Stimulated activated CD8-positive, alpha-beta memory T cell treated with anti-CD3 and anti-CD28 coated beads, Interleukin-7, amount 100 ng/mL, for 48 hours (primary cell): ENCODE measurements around the gene GSTT4.
"Not testable (repeated sequence)": the region's sequence is repeated elsewhere in the genome, so short reads cannot be mapped to it uniquely, and the experiment has no call there.

Source experiments
- DNase-seq, 2 donors: peaks; one replicate each; pipeline ENCODE4 v3.0.0-alpha.2; 2020; ENCODE audit warnings: low read depth in 1 of 2; ENCODE audit errors: extremely low read depth in 1 of 2

GSTT4 gene

DNA sequence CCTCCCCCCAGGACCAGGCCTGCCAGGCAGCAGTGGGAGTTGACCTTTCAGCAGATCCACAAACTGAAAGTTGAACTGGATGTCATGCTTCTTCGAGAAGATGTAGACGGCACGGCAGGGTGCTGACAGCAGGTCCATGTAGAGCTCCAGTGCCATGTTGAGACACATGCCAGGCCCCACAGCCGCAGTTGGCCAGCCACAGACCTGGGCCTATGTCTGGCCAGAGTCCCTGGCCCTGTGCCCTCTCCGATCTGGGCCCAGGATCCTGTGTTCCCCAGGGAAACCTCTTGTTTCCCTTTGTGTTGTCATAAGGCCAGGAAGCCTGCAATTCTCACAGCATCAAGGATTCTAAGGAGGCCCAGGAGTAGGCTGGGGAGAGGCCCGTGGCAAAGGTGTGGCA lies at the start of gene GSTT4:
Gene GSTT4 (minus strand): TSS at position 253 of the 400 bp plus-strand sequence. CDS start 97 bp downstream, at position 156.
- DNase-seq = no peak

DNA sequence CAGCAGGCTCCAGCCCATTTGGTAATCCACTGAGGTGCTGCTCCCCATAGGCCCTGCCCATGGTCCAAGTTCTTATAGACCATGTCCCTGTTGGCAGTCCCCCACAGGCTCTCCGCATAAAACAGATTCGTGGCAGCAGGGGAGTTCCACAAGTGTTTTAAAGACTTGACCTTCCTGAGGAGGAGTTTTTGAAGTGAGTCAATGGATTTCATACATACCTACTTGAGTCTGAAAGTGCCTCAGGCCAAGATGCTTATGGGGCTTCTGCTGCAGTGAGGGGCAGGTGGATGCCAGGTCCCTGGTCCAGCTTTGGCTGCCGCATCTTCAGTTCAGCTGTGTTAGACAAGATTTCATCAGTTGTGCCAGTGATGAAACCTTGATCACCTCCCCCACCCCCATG lies 49.1 kb upstream of the GSTT4 start:
- no peak for DNase-seq

DNA sequence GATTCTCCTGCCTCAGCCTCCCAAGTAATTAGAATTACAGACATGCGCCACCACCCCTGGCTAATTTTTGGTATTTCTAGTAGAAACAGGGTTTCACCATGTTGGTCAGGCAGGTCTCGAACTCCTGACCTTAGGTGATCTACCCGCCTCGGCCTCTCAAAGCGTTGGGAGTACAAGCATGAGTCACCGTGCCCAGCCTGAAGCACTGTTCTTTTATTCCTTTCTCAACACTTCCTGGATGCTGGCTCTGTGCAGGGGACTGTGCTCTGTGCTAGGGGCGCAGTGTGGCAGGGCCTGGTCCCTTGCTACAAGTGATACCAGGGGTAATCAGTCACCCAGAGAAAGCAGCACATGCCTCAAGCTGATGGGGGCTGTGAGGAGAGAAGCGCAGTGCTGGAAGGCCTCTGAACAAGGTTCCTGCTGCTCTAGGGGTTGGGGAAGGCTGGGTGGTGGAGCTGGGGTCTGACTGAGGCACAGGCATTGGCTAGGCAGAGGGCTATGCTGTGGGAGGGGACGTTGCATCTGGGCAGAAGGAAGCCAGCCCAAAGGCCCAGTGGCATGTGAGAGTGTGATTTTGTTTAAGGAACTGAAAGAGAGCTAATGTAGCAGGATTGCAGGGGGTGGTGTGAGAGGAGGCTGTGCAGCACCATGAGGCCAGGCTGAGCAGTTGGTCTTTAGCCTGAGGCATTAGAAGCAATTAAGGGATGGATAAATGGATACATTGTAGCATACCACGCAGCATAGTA lies 48.4 kb upstream of the GSTT4 start:
- no peak for DNase-seq

DNA sequence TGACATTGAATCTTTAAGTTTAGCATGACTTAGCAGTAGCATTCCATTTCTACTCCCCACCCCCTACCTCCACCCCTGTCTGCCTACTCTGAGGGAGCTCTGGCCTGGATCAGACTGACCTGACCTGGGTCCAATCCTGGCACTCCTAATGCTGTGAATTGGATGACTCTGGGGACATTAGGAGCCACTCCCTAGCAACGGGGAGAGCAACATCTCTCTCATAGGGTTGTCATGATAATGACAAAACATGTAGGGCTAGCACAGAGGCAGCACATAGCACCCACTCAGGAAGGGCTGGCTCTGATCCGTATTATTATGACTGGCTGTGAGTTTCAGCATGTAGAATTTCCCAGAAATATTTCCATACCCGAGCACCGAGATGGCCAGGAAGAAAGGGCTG lies 46.3 kb upstream of the GSTT4 start:
- DNase-seq = no peak

DNA sequence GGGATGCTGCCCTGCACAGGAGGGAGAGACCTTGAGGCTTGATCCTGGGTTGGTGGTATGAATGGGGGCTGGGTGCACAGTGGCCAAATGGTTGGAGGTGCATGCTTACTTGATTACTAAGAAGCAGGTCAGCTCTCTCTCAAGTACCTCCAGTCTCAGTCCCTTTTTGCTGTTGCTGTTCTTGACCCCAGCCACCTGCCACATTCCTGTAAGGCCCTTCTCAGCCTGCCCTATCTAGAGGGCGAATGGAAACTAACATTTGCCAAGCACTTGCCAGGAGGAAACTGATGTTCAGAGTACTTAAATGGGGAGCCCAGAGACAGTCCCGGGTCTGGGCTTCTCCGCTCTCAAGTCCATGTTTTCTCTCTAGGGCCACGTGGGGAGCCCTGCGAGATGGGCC lies 45.8 kb upstream of the GSTT4 start:
- DNase-seq = no peak

DNA sequence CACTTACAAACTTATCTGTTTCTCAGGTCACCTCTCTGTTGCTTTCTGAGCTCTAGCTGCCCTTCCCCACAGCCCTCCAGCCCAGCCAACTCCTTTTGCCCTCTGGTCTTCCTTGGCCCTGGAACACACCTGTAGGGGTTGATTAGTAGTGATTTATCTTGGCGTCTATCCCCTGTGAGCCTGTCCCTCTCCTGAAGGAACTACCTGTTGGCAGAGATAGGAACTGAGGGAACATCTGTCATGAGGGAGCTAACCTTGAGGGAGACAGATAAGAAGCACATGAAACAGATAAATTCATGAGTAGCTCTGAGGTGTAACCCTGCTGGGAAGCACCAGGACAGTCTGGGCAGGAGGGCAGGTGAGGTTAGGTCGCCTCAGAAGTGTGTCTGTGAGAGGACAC lies 44.7 kb upstream of the GSTT4 start:
- no peak for DNase-seq

DNA sequence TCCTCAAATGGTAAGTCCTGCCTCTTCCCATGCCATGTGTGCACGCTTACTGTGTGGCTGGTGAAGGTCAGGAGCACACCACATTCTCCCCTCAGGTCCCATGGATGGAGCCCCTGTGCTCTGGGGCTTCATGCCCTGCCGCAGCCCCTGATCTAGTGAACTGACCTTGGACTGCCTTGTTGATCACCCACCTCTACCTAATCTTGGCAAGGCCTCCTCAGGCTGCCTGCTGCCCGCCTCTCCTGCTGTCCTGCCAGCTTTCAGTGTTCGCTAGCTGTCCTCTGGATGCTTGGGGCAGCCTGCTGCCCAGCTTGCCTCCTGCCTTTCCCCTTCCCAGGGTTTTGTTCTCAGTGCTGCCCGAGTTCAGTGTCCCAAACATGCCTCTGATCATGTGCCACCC lies 44.0 kb upstream of the GSTT4 start:
- DNase-seq = no peak

DNA sequence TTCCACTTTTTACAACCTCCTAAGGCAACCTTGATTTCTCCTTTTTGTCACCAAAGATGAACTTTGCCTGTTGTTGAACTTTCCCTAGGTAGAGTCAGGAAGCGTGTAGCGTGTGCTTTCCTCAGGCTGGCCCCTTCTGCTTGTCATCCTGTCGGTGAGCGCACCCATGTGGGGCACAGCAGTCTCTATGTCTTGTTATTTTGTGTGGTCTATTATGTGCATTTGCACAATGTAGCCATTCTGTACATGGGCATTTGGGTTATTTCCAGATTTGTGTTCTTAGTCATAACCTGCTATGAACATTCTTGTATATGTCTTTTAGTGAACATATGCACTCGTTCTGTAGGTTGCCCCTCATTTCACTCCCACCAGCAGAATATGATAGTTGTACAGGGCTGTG lies 40.8 kb upstream of the GSTT4 start:
- DNase-seq = no peak

DNA sequence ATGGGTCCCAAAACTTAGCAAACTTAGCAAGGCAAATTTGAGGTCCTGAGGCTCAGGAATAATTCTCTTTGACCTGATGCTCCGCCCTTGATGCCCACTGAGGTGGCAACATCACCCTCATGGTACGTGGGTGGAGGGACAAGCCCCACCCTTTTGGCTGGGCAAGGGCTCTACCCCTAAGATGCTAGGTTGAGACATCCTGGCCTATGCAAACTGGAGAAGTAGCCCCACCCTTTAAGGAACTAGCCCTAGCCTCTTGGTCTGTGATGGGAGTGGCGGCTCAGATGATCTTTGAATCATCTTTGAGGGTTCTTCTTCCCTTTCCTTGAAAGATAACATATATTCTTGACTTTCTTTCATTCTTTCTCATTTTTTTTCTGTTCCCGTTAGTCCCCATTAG lies 38.7 kb upstream of the GSTT4 start:
- no peak for DNase-seq

DNA sequence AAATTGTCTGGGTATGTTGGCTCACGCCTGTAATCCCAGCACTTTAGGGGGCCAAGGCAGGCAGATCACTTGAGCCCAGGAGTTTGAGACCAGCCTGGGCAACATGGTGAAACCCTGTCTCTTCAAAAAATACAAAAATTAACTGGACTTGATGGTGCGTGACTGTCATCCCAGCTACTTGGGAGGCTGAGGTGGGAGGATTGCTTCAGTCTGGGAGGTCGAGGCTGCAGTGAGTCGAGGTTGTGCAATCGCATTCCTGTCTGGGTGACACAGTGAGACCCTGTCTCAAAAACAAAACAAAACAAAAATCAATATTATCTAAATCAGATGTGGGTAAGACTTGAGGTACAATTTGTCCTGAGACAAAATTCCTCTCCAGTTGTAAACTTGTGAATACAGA lies 38.2 kb upstream of the GSTT4 start:
- DNase-seq = not testable (repeated sequence)

DNA sequence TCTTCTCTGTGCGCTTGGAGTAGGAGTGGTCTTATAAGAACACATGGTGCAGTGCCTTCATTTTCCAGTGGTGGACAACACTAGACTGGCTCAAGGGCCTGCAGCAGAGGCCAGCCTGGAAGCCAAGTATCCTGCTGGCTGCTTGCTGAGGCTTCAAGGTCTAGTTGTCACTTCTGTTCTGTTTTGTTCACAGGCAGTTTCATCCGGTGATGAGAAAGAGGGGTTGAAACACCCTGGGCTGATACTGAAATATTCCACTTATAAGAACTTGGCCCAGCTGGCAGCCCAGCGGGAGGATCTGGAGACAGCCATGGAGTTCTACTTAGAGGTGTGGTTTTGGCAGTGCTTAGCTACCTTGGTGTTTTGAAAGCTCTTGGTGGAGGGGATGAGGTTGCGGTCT lies 35.7 kb upstream of the GSTT4 start:
- no peak for DNase-seq

DNA sequence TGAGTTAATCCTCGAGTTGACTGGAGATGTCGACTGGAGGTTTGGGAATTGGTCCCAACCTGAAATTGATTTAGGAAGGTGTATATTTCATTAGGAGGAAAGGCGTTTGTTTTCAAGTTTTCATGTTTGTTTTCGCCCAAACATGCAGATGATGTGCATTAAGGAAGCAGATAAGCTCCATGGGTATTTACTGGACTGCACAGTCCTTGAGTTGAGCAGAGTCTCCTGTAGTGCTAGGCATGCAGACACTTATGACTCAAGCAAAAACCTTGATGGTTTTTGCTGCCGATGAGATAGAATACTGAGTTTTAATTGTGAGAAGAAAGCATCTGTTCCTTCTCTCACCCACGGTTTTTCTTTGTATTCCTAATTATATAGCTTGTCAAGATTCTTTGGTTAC lies 33.8 kb upstream of the GSTT4 start:
- no peak for DNase-seq

DNA sequence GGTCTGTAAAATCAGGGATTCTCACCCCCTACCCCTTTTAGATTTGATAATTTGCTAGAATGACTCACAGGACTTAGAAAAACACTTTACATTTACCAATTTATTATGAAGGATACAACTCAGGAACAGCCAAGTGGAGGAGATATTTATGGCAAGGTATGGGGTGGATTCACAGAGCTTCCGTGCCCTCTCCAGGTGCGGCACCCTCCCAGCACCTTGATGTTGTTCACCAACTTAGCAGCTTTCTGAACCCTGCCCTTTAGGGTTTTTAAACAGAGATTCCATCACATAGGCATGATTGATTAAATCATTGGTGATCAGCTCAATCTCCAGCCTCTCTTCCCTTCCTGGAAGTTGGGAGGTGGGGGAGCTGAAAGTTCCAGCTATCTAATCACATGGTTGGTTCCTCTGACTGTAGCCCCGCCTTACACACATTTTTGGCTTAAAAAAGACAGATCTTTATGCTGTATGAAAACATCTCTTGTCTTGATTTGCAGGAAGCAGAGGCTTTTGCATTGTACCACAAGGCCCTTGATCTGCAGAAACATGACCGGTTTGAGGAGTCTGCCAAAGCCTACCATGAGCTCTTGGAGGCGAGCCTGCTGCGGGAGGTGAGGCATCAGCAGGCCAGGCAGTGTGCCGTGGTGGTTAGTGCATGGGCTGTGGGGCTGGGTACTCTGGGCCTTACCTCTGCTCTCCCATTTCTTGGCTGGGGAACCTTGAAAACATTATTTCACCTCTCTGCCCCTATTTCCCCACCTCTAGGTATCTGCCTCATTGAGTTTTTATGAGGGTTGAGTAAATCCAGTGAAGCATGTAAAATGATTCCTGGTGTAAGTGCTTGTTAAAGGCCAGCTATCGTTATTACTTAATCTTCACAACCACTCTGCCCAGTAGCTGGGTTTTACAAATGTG lies 32.9 kb upstream of the GSTT4 start:
- DNase-seq = no peak

DNA sequence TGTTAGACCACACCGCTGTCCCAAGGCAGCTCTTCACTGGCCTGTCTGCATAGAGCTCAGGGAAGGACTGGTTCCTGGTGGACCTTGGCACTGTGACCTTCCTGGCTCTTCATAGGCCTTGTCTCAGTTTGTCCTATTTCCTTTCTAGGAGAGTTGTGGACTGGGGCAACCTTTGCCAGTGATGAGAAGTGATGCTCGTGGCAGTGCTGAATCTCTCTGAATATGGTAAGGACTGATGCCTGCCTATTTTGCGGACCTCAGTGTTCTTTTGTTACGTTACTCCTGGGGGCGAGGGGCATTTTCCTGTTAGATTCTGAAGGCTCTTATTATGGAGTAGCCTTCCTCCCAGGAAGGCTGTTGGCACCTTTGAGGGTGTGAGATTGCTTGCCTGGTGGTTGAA lies 30.0 kb upstream of the GSTT4 start:
- no peak for DNase-seq

DNA sequence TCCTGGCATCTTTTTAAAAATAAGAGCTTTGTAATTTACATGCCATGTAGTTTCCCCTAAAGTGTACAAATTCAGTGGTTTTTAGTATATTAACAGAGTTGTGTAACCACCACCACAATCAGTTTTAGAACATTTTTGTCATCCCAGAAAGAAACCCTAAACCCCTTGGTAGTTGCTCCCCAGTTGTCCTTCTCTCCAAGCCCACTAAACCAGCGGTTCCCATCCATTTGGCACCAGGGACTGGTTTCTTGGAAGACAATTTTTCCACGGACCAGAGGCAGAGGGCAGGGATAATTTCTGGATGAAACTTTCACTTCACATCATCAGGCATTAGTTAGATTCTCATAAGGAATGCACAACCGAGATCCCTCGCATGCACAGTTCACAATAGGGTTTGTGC lies 28.5 kb upstream of the GSTT4 start:
- DNase-seq = no peak

DNA sequence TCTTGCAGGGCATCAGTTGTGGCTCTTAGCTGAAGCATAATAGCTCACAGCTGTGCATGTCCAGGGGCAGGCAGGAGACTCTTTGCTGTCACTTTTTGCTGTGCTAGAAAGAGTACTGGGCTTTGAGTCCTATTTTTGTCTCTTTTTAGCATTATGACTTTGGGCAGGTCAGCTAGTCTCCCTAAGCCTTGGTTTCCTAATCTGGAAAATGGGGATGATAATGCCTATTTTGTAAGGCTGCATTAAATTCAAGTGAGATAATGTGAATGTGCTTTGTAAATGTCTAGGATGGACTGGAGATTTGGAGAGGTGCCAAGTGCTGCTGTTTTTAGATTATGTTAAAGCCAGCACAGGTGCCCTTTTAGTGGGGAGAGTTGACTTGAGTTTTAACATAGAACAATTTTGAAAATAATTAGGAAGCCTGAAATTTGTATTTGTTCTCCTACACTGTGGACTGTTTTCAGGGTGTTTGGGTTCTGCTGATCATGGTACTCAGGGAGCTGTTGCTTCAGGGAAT lies 25.0 kb upstream of the GSTT4 start:
- no peak for DNase-seq

DNA sequence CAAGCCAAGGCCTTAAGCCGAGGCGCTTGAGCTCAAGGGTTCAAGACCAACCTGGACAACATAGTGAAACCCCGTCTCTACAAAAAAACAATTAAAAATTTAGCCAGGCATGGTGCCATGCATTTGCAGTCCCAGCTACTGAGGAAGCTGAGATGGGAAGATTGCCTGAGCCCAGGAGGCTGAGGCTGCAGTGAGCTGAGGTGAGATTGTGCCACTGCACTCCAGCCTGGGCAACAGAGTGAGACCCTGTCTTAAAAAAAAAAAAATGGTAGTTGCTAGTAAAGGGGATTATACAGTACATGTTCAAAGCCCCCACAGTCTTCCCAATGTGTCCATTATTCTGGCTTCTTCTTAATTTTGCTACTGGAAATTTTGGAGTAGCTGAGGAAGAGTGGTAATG lies 24.1 kb upstream of the GSTT4 start:
- DNase-seq = no peak

DNA sequence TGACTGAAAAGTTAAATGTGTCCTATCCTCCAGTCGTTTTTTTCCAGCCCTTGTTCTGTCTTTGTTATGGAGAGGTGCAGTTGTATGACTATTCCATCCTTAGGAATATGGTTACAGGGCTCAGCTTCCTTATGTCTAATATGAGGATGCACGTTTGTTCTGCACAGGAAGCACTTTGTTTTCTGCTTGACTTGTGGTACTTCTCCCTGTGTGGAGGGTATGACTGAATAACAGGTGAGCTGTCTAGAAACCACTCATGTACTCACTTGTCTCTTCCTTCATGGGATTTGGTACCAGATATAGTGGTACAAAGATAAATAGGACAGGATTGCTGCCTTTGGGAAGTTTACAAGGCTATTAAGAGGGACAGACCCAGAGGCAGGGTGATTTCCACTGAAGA lies 23.3 kb upstream of the GSTT4 start:
- DNase-seq = no peak

DNA sequence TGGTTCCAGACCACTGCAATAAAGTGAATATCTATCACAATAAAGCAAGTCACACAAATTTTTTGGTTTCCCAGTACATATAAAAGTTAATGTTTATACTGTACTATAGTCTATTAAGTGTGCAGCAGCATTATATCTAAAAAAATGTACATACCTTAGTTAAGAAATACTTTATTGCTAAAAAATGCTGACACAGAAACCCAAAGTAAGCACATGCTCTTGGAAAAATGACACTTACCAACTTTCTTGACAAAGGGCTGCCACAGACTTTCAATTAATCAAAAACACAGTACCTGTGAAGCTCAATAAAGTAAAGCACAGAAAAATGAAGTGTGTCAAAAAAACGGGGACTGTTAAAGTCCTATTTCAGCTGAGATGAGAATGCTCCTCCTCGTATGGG lies 22.7 kb upstream of the GSTT4 start:
- DNase-seq = no peak

DNA sequence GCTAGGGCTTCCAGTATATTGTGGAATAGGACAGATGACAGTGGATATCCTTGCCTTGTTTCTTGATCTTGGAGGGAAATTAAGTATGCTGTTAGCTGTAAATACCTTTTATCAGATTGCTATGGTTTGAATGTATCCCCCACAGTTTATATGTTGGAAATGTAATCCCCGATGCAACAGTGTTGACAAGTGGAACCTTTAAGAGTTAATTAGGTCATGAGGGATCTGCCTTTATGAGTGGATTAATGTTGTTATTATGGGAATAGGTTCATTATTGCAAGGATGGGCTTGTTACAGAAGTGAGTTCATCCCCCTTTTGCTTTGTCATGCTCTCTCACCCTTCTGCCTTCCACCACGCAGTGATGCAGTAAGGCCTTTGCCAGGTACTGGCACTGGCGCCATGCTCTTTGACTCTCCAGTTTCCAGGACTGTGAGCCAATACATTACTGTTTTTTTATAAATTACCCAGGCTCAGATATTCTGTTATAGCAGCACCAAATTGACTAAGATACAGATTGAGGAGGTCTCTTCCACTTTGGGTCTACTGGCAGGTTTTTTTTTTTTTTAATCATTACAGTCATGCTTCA lies 22.2 kb upstream of the GSTT4 start:
- DNase-seq = no peak

DNA sequence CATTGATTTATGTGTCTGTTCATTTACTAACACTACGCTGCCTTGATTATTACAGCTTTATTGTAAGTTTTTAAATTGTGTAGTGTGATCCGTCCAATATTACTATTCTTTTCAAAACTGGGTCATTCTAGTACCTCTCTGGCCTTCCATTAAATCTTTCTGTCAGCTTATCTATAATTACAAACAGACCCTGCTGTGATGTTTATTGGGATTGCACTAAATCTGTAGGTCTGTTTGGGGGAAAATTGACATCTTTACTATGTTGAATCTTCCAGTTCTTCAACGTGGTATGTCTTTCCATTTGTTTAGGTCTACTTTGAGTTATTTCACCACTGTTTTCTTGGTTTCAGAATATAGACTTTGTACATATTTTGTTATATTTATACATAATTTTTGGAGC lies 21.5 kb upstream of the GSTT4 start:
- no peak for DNase-seq

DNA sequence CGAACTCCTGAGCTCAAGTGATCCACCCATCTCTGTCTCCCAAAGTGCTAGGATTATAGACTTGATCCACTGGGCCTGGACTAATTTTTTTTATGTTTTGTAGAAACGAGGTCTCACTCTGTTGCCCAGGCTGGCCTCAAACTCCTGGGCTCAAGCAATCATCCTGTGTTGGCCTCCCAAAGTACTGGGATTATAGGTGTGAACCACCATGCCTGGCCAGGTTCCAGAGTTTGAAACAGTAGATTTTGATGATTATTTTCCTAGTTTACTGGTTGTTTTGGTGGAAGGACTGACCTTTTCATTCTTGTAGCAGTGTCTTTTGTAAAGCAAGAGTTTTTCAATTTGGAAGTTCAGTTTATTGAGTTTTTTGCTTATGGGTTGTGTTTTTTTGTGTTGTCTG lies 20.8 kb upstream of the GSTT4 start:
- DNase-seq = no peak
